MM.1S (cell line): ENCODE data around the gene JTB.

Experiments used
- EZH2 ChIP-seq: fragments of 300-600 bp; sonication (generic); optimal IDR thresholded peaks from 2 replicates; pipeline ENCODE3; 2017; ENCODE audit warnings: low read depth, mild to moderate bottlenecking, antibody characterized with exemption, low read length, mixed read lengths
- TF ChIP-seq, protein P1 (sequence below): fragments of 300-600 bp; sonication (generic); IDR thresholded peaks from 2 replicates; pipeline ENCODE4 v1.5.1; 2016; ENCODE audit warnings: antibody characterized with exemption, low read length, mixed read lengths

- TF ChIP-seq, protein P1, sequence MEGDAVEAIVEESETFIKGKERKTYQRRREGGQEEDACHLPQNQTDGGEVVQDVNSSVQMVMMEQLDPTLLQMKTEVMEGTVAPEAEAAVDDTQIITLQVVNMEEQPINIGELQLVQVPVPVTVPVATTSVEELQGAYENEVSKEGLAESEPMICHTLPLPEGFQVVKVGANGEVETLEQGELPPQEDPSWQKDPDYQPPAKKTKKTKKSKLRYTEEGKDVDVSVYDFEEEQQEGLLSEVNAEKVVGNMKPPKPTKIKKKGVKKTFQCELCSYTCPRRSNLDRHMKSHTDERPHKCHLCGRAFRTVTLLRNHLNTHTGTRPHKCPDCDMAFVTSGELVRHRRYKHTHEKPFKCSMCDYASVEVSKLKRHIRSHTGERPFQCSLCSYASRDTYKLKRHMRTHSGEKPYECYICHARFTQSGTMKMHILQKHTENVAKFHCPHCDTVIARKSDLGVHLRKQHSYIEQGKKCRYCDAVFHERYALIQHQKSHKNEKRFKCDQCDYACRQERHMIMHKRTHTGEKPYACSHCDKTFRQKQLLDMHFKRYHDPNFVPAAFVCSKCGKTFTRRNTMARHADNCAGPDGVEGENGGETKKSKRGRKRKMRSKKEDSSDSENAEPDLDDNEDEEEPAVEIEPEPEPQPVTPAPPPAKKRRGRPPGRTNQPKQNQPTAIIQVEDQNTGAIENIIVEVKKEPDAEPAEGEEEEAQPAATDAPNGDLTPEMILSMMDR = no peak
- TF ChIP-seq EZH2 = no peak
These were observed 8.5 kb downstream of the JTB start for GRCh38 chr1:153968972-153969371.
